Vagina (tissue), 2 donors: ENCODE results near the gene GHRL.
"Not testable (repeated sequence)": the region's sequence is repeated elsewhere in the genome, so short reads cannot be mapped to it uniquely, and the experiment has no call there.

Experiments used
- CTCF ChIP-seq, 3 experiments: fragments of 450-650 bp in 2 of 3; fragments of 200-600 bp in 1 of 3; sonication (generic) in 1 of 3; IDR thresholded peaks; one replicate each; pipeline ENCODE4 v1.5.1; 2017 to 2019; ENCODE audit warnings: antibody characterized with exemption in 3 of 3, mild to moderate bottlenecking in 2 of 3, moderate library complexity in 2 of 3
- POLR2A ChIP-seq, 2 donors: fragments of 450-650 bp; IDR thresholded peaks; one replicate each; pipeline ENCODE4 v1.6.1; 2017; ENCODE audit warnings: antibody characterized with exemption in 2 of 2, mild to moderate bottlenecking in 2 of 2, moderate library complexity in 2 of 2
- POLR2AphosphoS5 ChIP-seq, 2 donors: sonication (generic); formaldehyde crosslinking; IDR thresholded peaks; one replicate each; pipeline ENCODE4 v1.9.0; 2017; ENCODE audit warnings: antibody characterized with exemption in 2 of 2, mild to moderate bottlenecking in 2 of 2, low read depth in 1 of 2; ENCODE audit not compliant: insufficient read depth in 1 of 2

DNA sequence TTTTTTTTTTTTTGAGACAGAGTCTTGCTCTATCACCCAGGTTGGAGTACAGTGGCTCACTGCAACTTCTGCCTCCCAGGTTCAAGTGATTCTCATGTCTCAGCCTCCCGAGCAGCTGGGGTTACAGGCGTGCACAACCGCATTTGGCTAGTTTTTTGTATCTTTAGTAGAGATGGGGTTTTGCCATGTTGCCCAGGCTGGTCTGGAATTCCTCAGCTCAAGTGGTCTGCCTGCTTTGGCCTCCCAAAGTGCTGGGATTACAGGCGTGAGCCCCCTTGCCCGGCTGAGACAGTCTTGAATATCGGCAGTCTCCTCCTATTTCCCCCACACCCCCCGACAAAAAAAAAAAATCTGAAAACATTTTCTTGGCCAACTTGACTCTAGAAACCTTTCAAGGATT lies 25.8 kb downstream of the GHRL start:
- TF ChIP-seq CTCF (IDR thresholded peaks at IDR 0.05); POLR2AphosphoS5 (IDR thresholded peaks at IDR 0.05; ENCODE audit: insufficient read depth in 1 of 2, low read depth in 1 of 2); POLR2A (IDR thresholded peaks at IDR 0.05): not testable (repeated sequence)
